GM19452 (cell line): ENCODE results near the gene CDH13.

Experiments
- ATAC-seq: cut with Tn5 transposase; IDR thresholded peaks from one replicate; pipeline ENCODE4 v1.9.1; 2021; ENCODE audit not compliant: unreplicated experiment

Gene CDH13

DNA sequence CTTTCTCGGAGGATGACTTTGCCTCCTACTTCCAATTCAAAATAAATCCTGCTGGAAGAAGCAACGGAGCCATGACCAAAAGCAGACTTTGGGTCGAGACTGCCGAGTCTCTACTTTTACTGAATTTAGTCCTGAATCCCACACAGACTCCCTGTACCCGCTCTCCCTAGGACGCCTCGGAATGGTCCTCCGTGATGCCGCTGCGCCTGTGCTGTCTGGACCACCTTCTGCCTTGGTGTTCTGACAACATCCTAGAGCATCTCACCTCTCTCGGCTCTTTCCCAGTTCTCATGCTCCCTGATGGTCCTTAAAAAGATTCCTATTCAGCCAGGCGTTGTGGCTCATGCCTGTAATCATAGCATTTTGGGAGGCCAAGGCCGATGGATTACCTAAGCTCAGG, 999.9 kb downstream of the CDH13 start:
- ATAC-seq, result no peak

DNA sequence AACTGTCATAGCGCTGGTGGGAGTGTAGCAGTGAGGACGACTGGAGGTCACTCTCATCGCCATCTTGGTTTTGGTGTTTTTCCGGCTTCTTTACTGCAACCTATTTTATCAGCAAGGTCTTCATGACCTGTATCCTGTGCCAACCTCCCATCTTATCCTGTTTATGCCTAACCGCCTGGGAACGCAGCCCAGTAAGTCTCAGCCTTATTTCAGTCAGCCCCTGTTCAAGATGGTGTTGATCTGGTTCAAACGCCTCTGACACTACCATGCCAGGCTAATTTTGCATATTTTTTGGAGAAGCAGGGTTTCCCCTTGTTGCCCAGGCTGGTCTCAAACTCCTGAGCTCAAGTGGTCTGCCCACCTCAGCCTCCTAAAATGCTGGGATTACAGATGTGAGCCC, 1001.2 kb downstream of the CDH13 start:
- no peak for ATAC-seq

DNA sequence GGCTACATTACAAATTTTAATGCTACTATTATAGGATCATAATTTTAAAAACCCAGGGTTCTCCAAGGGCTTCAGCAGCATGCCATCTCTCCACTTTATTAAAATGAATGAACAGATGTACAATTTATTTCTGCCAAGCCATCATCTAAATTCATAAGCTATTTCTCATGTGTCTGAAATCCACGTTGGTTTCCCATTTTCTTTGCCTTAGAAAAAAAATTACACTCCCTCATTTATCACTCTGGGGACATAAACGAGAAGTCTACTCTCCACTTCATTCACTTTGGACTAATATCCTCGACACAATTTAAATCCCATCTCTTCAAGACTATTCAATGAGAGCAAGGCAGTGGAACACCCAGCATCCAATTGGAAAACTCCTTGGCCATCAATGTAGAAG, 1002.7 kb downstream of the CDH13 start:
- ATAC-seq, result no peak

GRCh38 chr16:83629836-83630235, 1003.1 kb downstream of the CDH13 start:
- ATAC-seq, result no peak

GRCh38 chr16:83630979-83631378, 1004.2 kb downstream of the CDH13 start:
- no peak for ATAC-seq

GRCh38 chr16:83633286-83633685, 1006.5 kb downstream of the CDH13 start:
- ATAC-seq, result no peak

- no peak for ATAC-seq
These were observed 1021.6 kb downstream of the CDH13 start for GRCh38 chr16:83648347-83648746.

- no peak for ATAC-seq
These were observed 1025.1 kb downstream of the CDH13 start for GRCh38 chr16:83651871-83652270.

- ATAC-seq, result no peak
These were observed 1026.2 kb downstream of the CDH13 start for GRCh38 chr16:83652943-83653342.

DNA sequence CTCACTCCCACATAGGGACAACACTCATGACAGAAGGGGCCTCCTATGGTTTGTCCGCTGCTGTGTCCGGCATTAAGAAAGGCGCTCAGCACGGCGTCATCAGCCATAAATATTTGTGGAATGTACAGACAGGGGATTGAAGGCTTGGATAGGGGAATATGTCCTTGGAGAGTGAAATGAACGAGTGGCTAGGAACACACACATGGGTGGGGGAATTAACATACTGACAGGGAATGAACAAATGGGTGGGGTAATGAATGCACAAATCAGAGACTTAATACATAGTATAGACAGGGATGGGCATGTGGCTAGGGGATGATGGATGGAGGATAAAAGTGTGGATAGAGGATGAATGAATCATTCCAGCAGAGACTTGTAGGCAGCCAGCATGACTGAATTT, 1027.0 kb downstream of the CDH13 start:
- no peak for ATAC-seq

DNA sequence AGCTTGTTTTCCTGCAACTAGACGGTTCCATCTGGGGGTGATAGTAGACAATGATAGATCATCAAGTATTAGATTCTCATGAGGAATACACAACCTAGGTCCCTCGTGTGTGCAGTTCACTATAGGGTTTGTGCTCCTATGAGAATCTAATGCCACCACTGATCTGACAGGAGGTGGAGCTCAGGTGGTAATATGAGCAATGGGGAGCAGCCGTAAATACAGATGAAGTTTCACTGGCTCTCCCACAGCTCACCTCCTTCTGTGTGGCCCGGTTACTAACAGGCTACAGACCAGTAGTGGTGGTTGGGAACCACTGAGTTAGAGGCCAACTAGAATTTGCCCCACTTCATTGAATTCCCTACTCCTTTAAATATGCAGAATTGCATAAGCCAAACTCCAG, 1033.5 kb downstream of the CDH13 start:
- ATAC-seq, result no peak

DNA sequence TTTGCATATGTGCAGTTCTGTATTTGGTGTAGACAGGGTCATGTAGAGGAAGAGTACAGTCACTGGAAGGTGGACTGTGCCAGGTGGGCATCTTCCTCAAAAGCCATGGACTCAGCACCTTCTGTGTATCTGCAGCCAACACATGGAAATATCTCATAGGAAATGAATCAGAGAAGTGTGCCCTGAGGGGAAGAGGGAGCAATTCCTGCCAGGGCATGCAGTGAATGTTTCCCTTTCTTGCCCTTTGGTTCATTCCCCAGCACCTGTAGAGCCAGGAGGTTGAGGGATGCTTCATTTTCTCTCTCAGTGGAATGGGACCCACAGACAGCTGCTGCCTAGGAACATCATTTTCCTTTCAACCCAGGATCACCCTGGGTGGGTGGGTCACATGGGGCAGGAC, 1034.9 kb downstream of the CDH13 start:
- ATAC-seq, result no peak

GRCh38 chr16:83666449-83666848, 1039.7 kb downstream of the CDH13 start:
- no peak for ATAC-seq

DNA sequence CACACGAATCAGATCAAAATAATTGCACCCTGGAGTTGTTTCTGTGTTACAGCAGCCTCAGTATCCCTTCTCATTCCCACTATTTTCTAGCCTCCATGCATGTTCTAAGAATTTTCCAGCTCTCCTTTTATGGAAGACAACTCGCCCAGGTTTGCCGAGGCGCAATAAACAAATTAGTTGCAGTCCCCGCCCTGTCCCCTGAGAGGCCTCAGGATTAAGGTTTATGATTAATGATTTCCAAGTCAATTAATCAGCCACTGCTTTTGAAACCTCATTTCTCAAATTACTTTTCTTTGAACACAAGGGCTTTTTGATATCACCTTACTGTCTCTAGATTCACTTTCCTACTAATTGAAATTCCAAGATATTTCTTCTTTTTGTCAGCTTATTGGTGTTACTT, 1042.7 kb downstream of the CDH13 start:
- ATAC-seq, result no peak

DNA sequence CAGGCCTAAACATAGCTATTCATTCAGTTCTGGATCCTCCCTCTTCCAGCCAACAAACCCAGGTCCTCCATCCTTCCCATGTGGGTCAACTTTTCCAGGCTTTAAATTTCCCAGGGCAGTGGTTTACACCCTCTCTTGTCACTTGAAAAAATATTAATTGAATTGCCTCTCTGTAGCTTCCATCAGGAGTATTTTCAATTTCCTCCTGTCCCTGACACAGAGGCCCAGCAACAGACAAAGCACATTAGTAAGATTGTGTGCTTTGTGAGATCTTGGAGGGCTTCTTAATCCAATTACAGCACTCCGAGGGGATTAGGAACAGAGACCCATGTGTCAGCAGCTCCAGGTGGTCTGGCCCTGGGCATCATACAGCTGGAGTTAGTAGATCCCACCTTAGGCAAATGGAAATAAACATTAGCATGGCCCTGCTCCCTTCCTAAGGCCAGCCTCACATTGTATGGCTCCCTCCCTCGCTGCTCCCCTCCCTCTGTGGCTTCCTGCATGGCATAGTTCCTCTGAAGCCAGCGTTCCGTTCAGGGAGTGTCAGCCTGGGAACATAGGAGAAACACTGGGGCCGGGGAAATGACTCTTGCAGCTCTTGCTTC, 1048.3 kb downstream of the CDH13 start:
- ATAC-seq, result no peak

- no peak for ATAC-seq
These were observed 1049.3 kb downstream of the CDH13 start for GRCh38 chr16:83676086-83676485.

DNA sequence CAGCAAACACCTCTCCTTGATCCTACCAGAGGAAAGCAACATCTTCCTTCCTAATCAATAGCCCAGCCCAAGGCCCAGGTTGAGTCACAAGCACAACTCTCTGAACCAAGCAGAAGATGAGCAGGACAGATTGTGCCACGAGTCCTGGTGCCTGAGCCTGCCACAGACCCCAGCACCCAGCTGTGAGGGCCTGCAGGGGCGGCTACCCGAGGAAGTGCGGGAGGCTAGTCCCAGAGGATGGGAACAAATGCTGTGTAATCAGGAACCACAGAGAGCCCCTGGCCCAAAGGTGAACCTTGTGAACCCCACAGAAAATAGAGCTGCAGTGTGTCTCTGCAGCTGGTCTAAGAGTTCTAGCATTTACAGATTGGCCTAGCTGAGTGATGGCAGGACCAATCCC, 1054.2 kb downstream of the CDH13 start:
- no peak for ATAC-seq

GRCh38 chr16:83681381-83681956, 1054.7 kb downstream of the CDH13 start:
- ATAC-seq, result no peak

DNA sequence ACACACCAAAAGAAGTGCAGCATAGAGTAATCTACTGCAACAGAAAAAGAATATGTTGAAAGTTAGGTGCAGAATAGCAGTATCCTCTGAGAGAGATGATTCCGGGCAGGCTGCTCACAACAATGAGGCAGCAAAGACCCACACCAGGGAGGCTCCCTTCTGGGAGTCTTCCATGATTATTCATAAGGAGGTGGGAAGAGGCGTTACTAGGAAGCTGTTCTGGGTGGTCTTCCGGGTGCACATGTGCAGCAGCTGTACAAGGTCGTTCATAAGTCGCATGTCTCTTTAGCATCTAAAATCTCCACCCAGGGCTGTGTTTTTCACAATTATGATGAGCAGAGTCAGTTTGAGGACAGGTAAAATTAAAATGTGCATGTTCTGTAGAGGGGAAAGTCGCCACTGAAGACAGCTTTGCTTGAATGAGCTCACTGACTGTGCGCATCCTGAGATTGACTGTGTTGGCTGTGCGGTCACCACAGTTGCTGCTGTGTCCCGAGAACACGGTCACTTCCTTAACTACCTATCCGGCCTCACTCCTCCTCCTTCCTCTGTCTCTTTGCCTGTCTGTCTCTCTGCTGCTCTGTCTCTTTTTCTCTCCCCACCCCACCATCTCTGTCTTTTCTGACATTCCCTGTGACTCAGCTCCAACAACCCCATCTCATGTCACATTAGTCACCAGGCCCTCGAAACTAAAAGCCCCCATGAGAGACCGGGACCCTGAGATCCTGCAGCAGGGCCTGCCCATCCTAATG, 1055.5 kb downstream of the CDH13 start:
- ATAC-seq, result no peak

GRCh38 chr16:83682868-83683235, 1056.1 kb downstream of the CDH13 start:
- ATAC-seq, result no peak

- ATAC-seq, result no peak
These were observed 1058.9 kb downstream of the CDH13 start for GRCh38 chr16:83685615-83686165.

DNA sequence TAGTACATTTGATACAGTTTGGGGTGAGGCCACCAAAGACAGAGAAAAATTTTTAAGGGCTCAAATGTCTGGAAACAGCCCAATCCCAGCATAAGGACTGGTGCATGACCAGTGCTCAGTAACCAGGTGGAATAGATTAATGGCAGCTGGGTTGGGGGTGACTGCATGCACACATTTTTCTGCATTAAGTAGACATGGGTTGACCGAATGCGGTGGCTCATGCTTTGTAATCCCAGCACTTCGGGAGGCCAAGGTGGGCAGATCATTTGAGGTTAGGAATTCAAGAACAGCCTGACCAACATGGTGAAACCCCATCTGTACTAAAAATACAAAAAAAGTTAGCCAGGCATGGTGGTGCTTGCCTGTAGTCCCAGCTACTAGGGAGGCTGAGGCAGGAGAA, 1060.0 kb downstream of the CDH13 start:
- ATAC-seq, result no peak
